K562 (cell line): Measurements from ENCODE around the gene RPL10A. TPM values are rescaled to one million over a fixed set of nuclear protein-coding genes. Genes with fewer than 3 reads are reported as not detected.

Experiments used
- ATAC-seq: fragments of 200-7000 bp; cut with Tn5 transposase; 3 replicates; pipeline ENCODE4 v1.9.1; 2020; ENCODE audit warnings: moderate library complexity
- BruUV-seq: library from RNA; stranded (reverse); fragments of 400-500 nt; replicated peaks from 2 replicates; lab custom pipeline; 2021; lab: Mats Ljungman, UMichigan
- CTCF ChIA-PET: fragments of 300-600 bp; formaldehyde crosslinking; extraction: SDS; loops from one replicate; lab custom pipeline; 2021; ENCODE audit warnings: low intra/inter-chr PET ratio; lab: Yijun Ruan, JAX
- POLR2A ChIA-PET: fragments of 300-600, 350-650 bp; sonication (Branson Sonifier 250); formaldehyde crosslinking; extraction: SDS; loops from one replicate; lab custom pipeline; 2021; ENCODE audit warnings: antibody characterized with exemption, inconsistent platforms; lab: Yijun Ruan, JAX
- DNase-seq, 4 experiments: peaks; one replicate each; pipeline versions ENCODE4 v3.0.0 to v3.0.0-alpha.2; 2011 to 2018; ENCODE audit warnings: low spot score in 3 of 4, mixed read lengths in 3 of 4; ENCODE audit errors: extremely low read depth in 1 of 4
- FAIRE-seq: peaks from 2 replicates; lab custom pipeline; 2011; peaks lifted over from hg19 to GRCh38; lab: Jason Lieb, UNC
- H2AFZ ChIP-seq: 2 replicates; pipeline ENCODE4 v1.6.0; 2011; ENCODE audit warnings: low read depth, low read length, control low read depth, inconsistent platforms
- H3K27ac ChIP-seq: fragments of 200-600 bp; 3 replicates; pipeline ENCODE4 v1.8.0; 2011; ENCODE audit warnings: low read depth, mild to moderate bottlenecking, control low read depth, inconsistent platforms, low read length, moderate library complexity, mixed read lengths; ENCODE audit errors: extremely low read depth
- H3K27me3 ChIP-seq, 2 experiments: fragments of 300-600 bp in 1 of 2; 2 replicates in 1 of 2; 3 replicates in 1 of 2; pipeline versions ENCODE4 v1.6.0 to v1.8.0; 2011; ENCODE audit warnings: inconsistent platforms in 2 of 2, low read length in 2 of 2, mild to moderate bottlenecking in 1 of 2, mixed read lengths in 1 of 2, moderate library complexity in 1 of 2; ENCODE audit not compliant: control insufficient read depth in 2 of 2, insufficient read depth in 2 of 2
- H3K36me3 ChIP-seq: fragments of 300-600 bp; 3 replicates; pipeline ENCODE4 v1.8.0; 2011; ENCODE audit warnings: mild to moderate bottlenecking, low read length, inconsistent platforms; ENCODE audit not compliant: control insufficient read depth, insufficient read depth
- H3K4me1 ChIP-seq, 2 experiments: fragments of 200-600 bp in 1 of 2; replicated peaks in 1 of 2; 2 replicates in 1 of 2; 3 replicates in 1 of 2; pipeline versions ENCODE4 v1.5.1 to v1.8.0; 2011; ENCODE audit warnings: inconsistent platforms in 2 of 2, low read length in 2 of 2, mild to moderate bottlenecking in 1 of 2, mixed read lengths in 1 of 2, moderate library complexity in 1 of 2; ENCODE audit not compliant: control insufficient read depth in 2 of 2, insufficient read depth in 2 of 2
- H3K4me2 ChIP-seq: 2 replicates; pipeline ENCODE4 v1.6.1; 2011; ENCODE audit warnings: low read length, control low read depth, inconsistent platforms, mixed read lengths; ENCODE audit not compliant: insufficient read depth
- H3K4me3 ChIP-seq: fragments of 200-600 bp; sonication (generic), shearing (Covaris generic); 2 replicates; pipeline ENCODE4 v1.5.1; 2016; ENCODE audit warnings: control low read depth, inconsistent platforms
- H3K79me2 ChIP-seq: fragments of 200-600 bp; 3 replicates; pipeline ENCODE4 v1.8.0; 2011; ENCODE audit warnings: low read length, inconsistent platforms; ENCODE audit not compliant: control insufficient read depth, insufficient read depth
- H3K9ac ChIP-seq, 2 experiments: 2 replicates each; pipeline versions ENCODE4 v1.6.0 to v1.6.1; 2011; ENCODE audit warnings: low read depth in 2 of 2, low read length in 2 of 2, control low read depth in 1 of 2, inconsistent platforms in 1 of 2, mild to moderate bottlenecking in 1 of 2, mixed read lengths in 1 of 2; ENCODE audit not compliant: insufficient read depth in 1 of 2
- H3K9me1 ChIP-seq: one replicate; pipeline ENCODE4 v1.6.0; 2011; ENCODE audit warnings: inconsistent platforms, mild to moderate bottlenecking, low read length, moderate library complexity; ENCODE audit not compliant: control insufficient read depth, insufficient read depth
- H3K9me3 ChIP-seq: replicated peaks from 2 replicates; pipeline ENCODE4 v1.5.1; 2011; ENCODE audit warnings: low read depth, low read length, inconsistent platforms; ENCODE audit not compliant: control insufficient read depth, insufficient read depth
- H4K20me1 ChIP-seq: replicated peaks from 2 replicates; pipeline ENCODE4 v1.6.1; 2011; ENCODE audit warnings: low read length, inconsistent platforms, mixed read lengths; ENCODE audit not compliant: control insufficient read depth, insufficient read depth
- STAT5B ChIP-seq: fragments of 250-450 bp; sonication (Bioruptor Pico); IDR thresholded peaks from 2 replicates; pipeline ENCODE4 v1.8.0; 2021; ENCODE audit warnings: mild to moderate bottlenecking, inconsistent platforms
- TBP ChIP-seq: optimal IDR thresholded peaks from 2 replicates; pipeline ENCODE3; 2011; ENCODE audit warnings: low read depth, low read length, improper control_type of control experiment
- ZNF274 ChIP-seq: IDR thresholded peaks from 2 replicates; pipeline ENCODE4 v1.6.1; 2011; ENCODE audit warnings: low read depth, mild to moderate bottlenecking, low read length, moderate library complexity, borderline replicate concordance
- whole genome bisulfite sequencing: fragments of 100-300 bp; shearing (Covaris generic); methylation state at CpG from one replicate; pipeline ENCODE4 v1.1.6; 2016; ENCODE audit warnings: low coverage, mixed read lengths; ENCODE audit not compliant: insufficient coverage; ENCODE audit errors: missing lambda C conversion rate; 5-methylcytosine and 5-hydroxymethylcytosine counted together
- in situ Hi-C: fragments of 300-500 bp; cut with MboI; formaldehyde crosslinking; loops from 4 replicates; pipeline ENCODE4 v1.15.0; 2018; ENCODE audit warnings: inconsistent platforms, mixed read lengths
- intact Hi-C: fragments of 100-400 bp; cut with micrococcal nuclease; formaldehyde crosslinking; loops from 2 replicates; pipeline ENCODE4 v1.14.2; 2022
- polyA plus RNA-seq, 8 experiments: library from polyadenylated mRNA; depleted of rRNA in 4 of 8; stranded (reverse) in 5 of 8; unstranded in 3 of 8; fragments of >200 nt; fragmentation: Nextera tagmentation in 2 of 8; fragmentation: Illumina TruSeq in 1 of 8; extraction: Ambion mirVana in 2 of 8; extraction: Trizol in 1 of 8; gene quantifications; 2 replicates each; pipeline versions ENCODE4 v1.2.1 to v1.2.3, GENCODE V29; 2011 to 2014; ENCODE audit warnings: inconsistent platforms in 1 of 8, missing spikeins in 1 of 8
- total RNA-seq, 7 experiments: library from RNA; depleted of rRNA in 6 of 7; stranded (reverse); fragments of >200 nt in 6 of 7; fragmentation: Illumina TruSeq in 2 of 7; extraction: Trizol in 2 of 7; gene quantifications; 2 replicates each; pipeline versions ENCODE4 v1.2.1 to v1.2.3, GENCODE V29; 2011 to 2021; ENCODE audit warnings: low replicate concordance in 1 of 7
- TF ChIP-seq, protein P1 (sequence below): fragments of 450-650 bp; IDR thresholded peaks from 2 replicates; pipeline ENCODE4 v1.6.1; 2018; ENCODE audit warnings: mild to moderate bottlenecking, low read depth; ENCODE audit not compliant: partially characterized antibody
- TF ChIP-seq, protein P2 (sequence below): fragments of 250-450 bp; sonication (Bioruptor Pico); IDR thresholded peaks from 2 replicates; pipeline ENCODE4 v1.5.0; 2021; ENCODE audit warnings: mild to moderate bottlenecking, moderate library complexity

Gene RPL10A
- total and polyA plus RNA-seq, 9 of the 15 experiments (the other 6 are each of a cell fraction or from before 2014, with no cell fraction given), result 1,589 to 3,237 (median 2,116) TPM

DNA sequence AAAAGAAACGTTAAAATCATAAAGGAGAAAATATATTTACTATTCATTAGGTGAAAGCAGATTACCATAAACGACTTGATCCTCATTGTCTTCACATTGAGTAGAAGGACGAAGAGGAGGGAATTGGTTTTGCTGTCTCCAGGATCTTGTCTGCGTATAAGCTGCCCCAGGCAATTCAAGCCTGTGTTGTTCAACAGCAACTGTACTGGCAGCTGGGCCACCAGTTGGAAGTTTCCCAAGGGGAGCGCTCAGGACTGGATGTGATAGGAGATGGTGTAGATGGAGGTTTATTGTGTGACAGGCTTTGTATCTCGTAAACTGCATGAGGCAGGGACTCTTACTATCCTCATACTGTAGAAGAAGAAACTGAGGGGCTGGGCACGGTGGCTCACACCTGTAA, 20.0 kb upstream of the RPL10A start:
- Histone ChIP-seq H3K4me2 (no peak overlapping the region), H3K79me2 (peaks cover 8% of the 10 kb centered on the region), H3K4me3 (no peak overlapping the region), H3K9ac (no peak overlapping the region), H3K9me1 (no peaks in the 10 kb centered on the region), H3K4me1 (peaks cover 11 to 25% of the 10 kb centered on the region in 2 experiments; a peak in 4 of 5 replicates), H3K36me3 (no peaks in the 10 kb centered on the region), H3K27ac (no peak overlapping the region), H4K20me1 (no peaks in the 10 kb centered on the region), H3K9me3 (no peaks in the 10 kb centered on the region), H2AFZ (no peak overlapping the region), H3K27me3 (peaks cover 14 to 18% of the 10 kb centered on the region in 2 experiments; a peak in 4 of 5 replicates)
- TF ChIP-seq TBP (no peak), ZNF274 (no peak), STAT5B (CRISPR knock-in tag) (no peak)
- TF ChIP-seq, protein P1, sequence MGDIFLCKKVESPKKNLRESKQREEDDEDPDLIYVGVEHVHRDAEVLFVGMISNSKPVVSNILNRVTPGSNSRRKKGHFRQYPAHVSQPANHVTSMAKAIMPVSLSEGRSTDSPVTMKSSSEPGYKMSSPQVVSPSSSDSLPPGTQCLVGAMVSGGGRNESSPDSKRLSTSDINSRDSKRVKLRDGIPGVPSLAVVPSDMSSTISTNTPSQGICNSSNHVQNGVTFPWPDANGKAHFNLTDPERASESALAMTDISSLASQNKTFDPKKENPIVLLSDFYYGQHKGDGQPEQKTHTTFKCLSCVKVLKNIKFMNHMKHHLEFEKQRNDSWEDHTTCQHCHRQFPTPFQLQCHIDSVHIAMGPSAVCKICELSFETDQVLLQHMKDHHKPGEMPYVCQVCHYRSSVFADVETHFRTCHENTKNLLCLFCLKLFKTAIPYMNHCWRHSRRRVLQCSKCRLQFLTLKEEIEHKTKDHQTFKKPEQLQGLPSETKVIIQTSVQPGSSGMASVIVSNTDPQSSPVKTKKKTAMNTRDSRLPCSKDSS, result no peak
- TF ChIP-seq, protein P2, sequence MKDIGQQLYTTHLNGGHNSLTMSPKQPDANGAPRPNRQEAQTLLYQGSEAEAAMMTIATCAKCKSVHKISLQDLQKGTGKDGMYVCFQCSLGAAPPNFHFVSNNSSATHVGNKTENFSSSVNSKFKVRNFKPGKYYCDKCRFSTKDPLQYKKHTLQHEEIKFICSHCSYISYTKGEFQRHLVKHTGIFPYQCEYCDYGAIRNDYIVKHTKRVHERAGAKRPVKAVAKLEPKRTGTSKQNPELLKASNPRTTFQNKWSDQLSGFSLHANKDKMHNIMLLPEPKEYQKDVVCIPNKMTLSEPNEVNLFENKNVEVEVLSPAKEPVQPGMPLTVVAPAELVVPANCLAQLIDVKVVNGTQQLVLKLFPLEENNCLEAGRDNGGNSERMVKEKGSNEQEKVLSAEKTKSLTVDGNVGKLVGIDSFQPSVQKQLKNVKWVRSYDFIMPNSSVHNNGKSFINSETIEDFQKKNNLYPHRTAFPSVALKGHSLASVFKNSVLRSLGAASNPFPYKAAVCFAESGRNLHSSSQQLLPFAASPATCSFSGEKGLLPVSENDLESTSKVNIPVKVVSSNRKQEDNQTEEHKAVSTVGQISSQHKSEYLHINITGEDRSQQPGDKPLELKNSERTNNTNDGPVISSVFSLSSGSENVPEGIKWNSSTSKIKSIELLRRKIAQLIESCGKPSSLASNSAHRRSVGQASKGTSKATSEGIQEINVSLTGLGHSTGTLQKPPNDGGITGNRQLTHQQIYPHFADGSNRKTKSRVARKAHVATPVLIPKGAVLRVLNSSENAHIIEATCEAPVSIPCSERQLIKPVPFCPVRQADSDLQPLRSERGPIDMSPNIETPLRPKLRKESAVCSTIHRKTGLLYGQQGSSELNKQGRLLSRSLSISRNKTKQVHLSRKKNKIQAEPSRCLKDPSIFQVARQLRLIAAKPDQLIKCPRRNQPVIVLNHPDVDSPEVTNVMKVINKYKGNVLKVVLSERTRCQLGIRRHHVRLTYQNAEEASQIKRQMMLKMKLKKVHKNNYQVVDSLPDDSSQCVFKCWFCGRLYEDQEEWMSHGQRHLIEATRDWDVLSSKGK (CRISPR knock-in tag), result no peak
- no peak for FAIRE-seq
- no peak for ATAC-seq
- no peak for DNase-seq
- 15% methylated on average over 7 of the region's 7 CpGs for WGBS
- intact Hi-C loops (loop anchor here (5.0 kb wide), 1 partner anchor 461 kb away; no protein-coding TSS in a partner anchor), in situ Hi-C loops (no loop called here)
- no TSS peak for BruUV-seq
- ChIA-PET POLR2A (interaction anchor here (0.5 to 1.6 kb wide), 3 partner anchors 19 to 125 kb away, joined by 3 to 4 read pairs (median 3); no protein-coding TSS in a partner anchor), CTCF (interaction anchor here (1.9 to 3.8 kb wide), 2 partner anchors 106 to 151 kb away, joined by 26 to 33 read pairs; partner anchors contain the start of genes DEF6 and PPARD)
